Left renal cortex interstitium (tissue), 4 donors: Measurements from ENCODE around the gene TMEM79. TPM values are rescaled to one million over a fixed set of nuclear protein-coding genes. Genes with fewer than 3 reads are reported as not detected.
A peak's percentile ranks its signal among the peaks of the same experiment; 100 is the strongest.
"Not testable (repeated sequence)": the region's sequence is repeated elsewhere in the genome, so short reads cannot be mapped to it uniquely, and the experiment has no call there.

Experiments used
- DNase-seq, 4 donors: peaks; one replicate each; pipeline ENCODE4 v3.0.0-alpha.2; 2013; ENCODE audit warnings: low read depth in 4 of 4, low spot score in 2 of 4, missing footprints in 1 of 4
- polyA plus RNA-seq, 4 donors: library from polyadenylated mRNA; unstranded; fragments of 120-200 nt; gene quantifications; one replicate each; pipeline ENCODE4 v1.2.1, GENCODE V29; 2013; ENCODE audit not compliant: insufficient read length in 4 of 4

TMEM79 gene
- polyA plus RNA-seq, 4 donors = 4.8 to 8.2 (median 7.0) TPM

DNA sequence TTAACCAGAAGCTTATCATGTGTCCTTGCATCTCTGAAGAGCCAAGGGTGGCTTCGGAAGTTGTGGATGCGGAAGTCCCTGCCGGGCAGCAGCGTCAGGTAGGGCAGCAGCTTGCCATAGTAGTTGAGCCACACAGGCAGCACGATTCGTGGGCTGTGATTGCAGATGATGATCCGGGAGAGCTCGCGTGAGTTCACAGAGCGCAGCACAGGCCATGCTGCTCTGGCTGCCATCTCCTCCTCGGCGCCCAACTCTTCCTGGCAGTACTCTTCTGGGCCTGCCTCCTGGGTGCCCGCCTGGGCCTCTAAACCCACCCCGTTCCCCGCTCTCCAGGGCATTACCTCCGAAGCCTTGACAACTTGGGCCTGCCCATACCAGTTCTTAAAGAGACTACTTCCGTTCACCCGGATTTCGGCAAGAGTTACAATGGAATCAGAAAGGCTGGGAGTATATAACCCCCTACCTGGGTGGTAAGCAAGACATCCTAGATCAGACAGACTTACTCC lies 14.8 kb downstream of the TMEM79 start, which contains the start of gene VHLL:
VHLL (minus strand) TSS at position 456 of the 506 bp plus-strand sequence; CDS start at position 338, 118 bp downstream.
- DNase-seq = no peak

DNA sequence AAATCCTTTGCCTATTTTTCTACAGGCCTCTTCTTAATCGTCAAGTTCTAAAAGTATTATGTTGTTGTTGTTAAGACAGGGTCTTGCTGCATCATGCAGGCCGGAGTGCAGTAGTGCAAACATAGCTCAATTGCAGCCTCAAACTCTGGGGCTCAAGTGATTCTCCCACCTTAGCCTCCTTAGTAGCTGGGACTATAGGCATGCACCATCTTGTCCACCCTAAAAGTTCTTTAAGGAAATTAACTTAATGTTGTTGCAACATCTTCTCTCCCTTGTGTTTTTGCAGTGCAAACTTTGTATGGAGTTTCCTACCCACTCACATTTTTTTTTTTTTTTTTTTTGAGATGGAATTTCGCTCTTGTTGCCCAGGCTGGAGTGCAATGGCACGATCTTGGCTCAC lies 19.1 kb downstream of the TMEM79 start:
- no peak for DNase-seq

DNA sequence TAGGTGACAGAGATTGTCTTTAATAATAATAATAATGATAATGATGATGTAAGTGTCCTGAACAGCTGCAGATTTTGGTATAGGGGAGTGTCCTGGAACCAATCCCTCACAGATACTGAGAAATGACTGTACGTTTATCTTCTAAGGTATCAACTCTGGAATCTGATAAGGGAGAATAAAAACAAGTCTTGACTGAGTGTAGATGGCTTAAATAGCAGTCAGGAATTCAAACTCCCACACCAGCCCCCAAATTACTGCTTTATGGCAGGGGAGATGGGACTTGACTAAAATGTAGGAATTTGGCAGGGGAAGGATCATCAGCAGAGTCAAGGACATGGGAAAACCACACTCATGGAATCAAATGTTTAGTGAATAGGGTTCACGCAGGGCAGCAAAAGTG lies 21.1 kb downstream of the TMEM79 start:
- no peak for DNase-seq

DNA sequence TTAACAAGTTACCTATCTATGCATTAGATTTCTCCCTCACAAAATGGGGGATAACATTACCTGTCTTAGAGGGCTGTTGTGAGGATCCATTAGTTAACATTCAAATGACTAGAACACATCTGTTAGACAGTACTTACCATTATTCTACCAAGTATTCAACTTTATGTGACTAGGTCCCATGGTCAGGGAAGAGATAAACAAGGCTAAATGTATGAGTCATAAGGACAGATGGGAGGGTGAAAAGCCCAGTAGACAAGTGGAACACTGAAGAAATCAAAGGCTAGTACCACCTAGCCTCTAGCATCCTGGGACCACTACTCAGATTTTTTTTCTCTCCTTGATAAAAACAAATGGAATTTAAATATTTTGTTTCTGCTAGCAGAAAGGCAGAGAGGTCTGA lies 24.0 kb downstream of the TMEM79 start:
- DNase-seq = no peak

DNA sequence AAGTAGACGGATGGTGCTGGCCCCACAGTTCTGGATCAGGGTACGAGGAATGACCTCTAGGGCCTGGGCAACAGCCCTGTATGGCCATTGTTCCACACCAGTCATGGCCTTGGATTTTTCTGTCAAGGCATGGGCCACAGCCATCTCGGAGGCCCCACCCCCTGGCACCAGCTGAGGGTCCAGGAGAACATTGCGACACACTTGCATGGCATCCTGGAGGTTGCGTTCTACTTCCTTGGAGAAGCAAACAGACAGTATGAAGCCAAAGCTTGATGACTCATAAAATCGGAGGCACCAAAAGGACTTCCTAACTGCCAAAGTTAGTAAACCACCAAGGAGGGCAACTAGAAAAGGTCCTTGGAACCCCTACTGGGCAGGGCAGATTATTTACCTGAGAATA lies 26.8 kb downstream of the TMEM79 start:
- no peak for DNase-seq

DNA sequence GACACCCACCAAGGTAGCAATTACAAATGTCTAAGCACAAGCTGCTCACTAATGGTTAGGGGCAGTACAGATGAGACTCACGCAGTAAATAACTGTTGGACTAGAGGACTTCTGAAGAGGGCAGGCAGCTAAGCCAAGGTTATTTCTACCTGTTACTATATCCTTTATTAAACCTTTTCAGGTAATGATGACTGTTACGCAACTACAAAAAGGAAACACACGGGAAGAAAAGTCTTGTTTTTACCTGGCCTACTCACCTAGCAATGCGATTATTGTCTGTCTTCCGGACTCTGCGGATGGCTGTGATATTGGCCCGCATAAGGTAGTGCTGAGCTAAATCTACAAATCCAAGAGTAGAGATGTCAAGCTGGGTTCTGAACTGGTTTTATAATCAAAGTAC lies 32.8 kb downstream of the TMEM79 start:
- no peak for DNase-seq

DNA sequence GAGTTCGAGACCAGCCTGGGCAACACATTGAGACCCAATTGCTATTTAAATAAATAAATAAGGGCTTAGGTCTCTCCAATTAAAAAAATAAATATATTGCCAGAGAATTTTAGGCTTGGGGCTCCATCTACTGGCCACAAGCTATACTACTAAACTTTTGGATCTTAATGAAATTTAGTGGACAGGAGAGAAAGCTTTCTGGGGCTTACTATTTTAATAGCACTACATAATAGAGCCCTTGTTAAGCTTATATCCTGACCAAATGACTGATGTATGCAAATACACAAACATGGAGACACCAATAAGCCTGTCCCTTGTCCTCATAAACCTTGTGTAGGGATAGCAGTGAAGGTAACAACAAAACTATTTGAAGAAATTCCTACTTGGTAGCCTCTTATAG lies 35.5 kb downstream of the TMEM79 start:
- DNase-seq = no peak

DNA sequence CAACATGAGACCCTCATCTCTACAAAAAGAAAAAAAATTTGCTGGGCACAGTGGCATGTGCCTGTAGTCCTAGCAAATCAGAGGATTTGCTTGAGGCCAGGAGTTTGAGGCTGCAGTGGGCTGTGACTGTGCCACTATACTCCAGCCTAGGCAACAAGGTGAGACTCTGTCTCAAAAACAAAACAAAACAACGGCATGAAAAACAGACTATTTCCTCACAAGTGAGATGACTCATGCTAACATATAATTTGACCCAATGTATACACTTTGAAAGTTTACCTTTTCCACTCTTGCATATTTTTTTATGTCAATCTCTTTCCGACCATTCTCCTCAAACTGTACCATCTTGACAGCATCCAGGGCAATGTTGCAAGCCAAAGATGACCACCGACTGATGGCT lies 36.4 kb downstream of the TMEM79 start:
- no peak for DNase-seq

DNA sequence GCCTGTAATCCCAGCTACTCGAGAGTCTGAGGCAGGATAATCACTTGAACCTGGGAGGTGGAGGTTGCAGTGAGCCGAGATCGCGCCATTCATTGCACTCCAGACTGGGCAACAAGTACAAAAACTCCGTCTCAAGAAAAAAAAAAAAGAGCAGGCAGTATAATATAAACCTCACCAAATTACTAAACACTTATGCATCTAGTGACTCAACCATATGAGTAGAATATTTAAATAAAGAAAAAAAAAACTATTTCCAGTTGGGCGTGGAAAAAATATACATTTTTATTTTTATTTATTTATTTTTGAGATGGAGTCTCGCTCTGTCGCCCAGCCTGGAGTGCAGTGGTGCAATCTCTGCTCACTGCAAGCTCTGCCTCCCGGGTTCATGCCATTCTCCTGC lies 39.1 kb downstream of the TMEM79 start:
- not testable (repeated sequence) for DNase-seq

DNA sequence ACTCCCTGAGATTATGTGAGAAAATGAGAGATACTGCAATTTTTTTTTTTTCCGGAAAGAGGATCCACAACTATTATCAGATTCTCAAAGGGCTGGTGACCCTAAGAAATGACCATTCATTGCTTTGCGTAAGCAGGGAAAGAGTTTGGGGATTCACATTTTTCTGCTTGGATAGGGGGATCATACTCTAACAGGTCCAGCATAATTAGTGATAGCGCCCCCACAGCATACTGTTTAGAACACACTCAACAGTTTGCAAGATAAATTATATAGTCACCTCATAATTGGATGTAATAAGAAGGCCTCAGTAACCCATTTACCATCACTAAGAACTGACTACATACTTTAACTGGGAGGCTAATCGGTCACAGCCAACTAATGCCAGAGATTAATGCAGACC lies 52.1 kb downstream of the TMEM79 start:
- no peak for DNase-seq

DNA sequence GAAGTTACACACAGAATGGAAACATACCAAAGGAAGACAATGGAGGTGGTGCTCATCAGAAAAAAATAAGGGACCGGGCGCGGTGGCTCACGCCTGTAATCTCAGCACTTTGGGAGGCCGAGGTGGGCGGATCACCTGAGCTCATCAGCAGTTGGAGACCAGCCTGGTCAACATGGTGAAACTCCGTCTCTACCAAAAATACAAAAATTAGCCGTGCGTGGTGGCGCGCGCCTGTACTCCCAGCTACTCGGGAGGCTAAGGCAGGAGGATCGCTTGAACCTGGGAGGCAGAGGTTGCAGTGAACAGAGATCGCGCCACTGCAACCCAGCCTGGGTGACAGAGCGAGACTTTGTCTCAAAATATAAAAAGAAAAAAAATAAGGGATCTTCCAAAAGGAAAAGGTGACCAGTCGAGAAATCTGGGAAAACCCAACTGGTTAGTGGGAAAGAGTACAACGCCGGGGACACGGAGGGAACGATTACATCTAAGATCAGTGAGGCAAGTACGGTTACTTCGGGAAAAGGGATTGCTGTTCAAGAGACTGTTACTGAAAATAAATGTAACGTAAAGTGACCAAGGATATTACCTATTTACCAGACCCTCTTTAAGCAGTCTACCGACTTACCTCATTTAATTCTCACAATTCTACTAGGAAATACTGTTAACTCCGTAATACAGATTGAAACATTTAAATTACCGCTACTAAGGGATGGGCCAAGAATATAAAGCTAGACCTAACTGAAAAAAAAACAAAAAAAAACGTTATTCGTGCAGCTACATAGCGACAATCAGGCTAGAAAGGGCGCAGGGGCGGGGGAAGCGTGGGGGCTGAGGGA lies 53.1 kb downstream of the TMEM79 start:
- DNase-seq = no peak

DNA sequence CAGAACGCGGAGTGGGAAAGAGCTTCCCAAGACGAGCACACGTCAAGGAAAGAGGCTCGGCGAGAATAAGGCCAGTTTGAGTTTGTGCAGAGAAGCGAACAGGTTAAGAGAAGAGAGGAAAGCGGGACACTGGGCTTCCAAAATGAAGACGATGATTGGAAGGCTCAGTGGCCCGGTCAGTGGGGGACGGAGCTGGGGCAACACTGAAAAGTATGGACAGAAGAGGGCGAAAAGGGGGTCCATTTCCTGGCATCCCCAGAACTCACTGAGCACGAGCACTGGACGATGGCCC lies 53.7 kb downstream of the TMEM79 start:
- DNase-seq = no peak

DNA sequence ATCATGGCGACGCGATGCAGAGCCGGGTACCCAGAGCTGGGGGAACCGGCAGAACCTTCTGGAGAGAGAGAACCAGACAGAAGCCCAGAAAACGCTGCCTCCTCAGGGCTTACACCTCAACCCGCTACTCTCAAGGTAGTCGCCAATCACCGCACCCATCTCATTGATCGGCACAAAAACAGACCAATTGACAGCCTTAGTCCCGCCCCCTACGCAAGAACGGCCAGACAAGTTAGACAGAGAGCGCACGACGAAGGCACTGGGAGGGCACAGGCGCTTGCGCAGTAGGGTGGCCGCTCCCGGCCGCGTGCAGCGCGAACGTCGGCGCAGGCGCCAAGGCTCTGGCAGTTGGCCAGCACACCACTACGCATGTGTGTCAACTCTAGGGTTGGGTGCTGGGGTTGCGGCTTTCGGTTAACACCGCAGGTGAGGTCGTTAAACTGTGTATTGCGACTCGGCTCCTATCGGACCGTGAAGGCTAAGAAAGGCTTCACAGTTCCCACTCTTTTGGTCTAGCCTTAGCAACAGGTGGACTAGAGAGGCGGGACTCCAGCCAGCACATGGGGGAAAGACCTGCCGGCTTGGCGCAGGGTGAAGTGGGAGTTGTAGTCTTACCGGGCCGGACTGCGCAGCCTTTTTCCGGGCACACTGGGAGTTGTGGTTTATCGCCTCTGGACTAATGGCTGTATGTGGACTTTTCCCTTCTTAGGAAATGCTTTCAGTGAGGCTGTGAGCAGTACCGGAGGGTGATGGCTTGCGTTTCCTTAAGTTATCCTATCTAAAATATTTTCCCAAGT lies 54.3 kb downstream of the TMEM79 start, which contains the start of the genes CCT3 and TSACC:
CCT3 (minus strand) TSS at position 113 of the 797 bp plus-strand sequence; CDS start at position 5, 108 bp downstream.
TSACC (plus strand) TSS at position 347 of the 797 bp plus-strand sequence. CDS start 1,232 bp downstream, outside the sequence.
- DNase-seq = peak; percentile 99 to 100 (median 99)

Other genes starting within 250 kb of the TMEM79 start
- gene UBQLN4, start 230.5 kb upstream of the TMEM79 start, polyA plus RNA-seq = 10 to 100 TPM; 46.9 to 61.7 (median 51.8) TPM
- gene LAMTOR2, start 229.5 kb upstream of the TMEM79 start, polyA plus RNA-seq = 10 to 100 TPM; 53.9 to 67.9 (median 60.2) TPM
- gene RAB25, start 223.2 kb upstream of the TMEM79 start, polyA plus RNA-seq = 10 to 100 TPM; 51.0 to 63.6 (median 55.5) TPM
- 10 to 100 TPM; 40.9 to 53.6 (median 46.9) TPM for gene MEX3A, start 201.9 kb upstream of the TMEM79 start, polyA plus RNA-seq
- gene LMNA, start 169.6 kb upstream of the TMEM79 start, polyA plus RNA-seq = 100 to 1,000 TPM in 3 of 4 donors, 10 to 100 TPM in 1; 81.2 to 114 (median 104) TPM
- gene SEMA4A, start 130.7 kb upstream of the TMEM79 start, polyA plus RNA-seq = 10 to 100 TPM; 18.3 to 24.5 (median 22.1) TPM
- 10 to 100 TPM; 23.5 to 32.0 (median 28.6) TPM for gene SLC25A44, start 90.2 kb upstream of the TMEM79 start, polyA plus RNA-seq
- gene PMF1, start 71.3 kb upstream of the TMEM79 start, polyA plus RNA-seq = 100 to 1,000 TPM in 2 of 4 donors, 10 to 100 TPM in 2; 78.4 to 103 (median 97.6) TPM
- 1 to 10 TPM; 1.0 to 7.5 (median 4.3) TPM for gene BGLAP, start 42.1 kb upstream of the TMEM79 start, polyA plus RNA-seq
- 1 to 10 TPM; 2.9 to 8.0 (median 4.9) TPM for gene PAQR6, start 36.3 kb upstream of the TMEM79 start, polyA plus RNA-seq
- 10 to 100 TPM; 54.5 to 76.2 (median 62.1) TPM for gene SMG5, start 1.5 kb upstream of the TMEM79 start, polyA plus RNA-seq
- 10 to 100 TPM; 54.6 to 73.3 (median 65.4) TPM for gene GLMP, start 11.4 kb downstream of the TMEM79 start, polyA plus RNA-seq
- not detected for gene VHLL, start 15.0 kb downstream of the TMEM79 start, polyA plus RNA-seq
- gene CCT3, start 54.0 kb downstream of the TMEM79 start, polyA plus RNA-seq = 100 to 1,000 TPM; 313 to 386 (median 330) TPM
- 1 to 10 TPM in 3 of 4 donors, under 1 TPM in 1; 0.57 to 2.3 (median 1.6) TPM for gene TSACC, start 54.2 kb downstream of the TMEM79 start, polyA plus RNA-seq
- gene RHBG, start 84.9 kb downstream of the TMEM79 start, polyA plus RNA-seq = 10 to 100 TPM in 3 of 4 donors, 1 to 10 TPM in 1; 8.0 to 24.3 (median 17.0) TPM
- gene MEF2D, start 216.4 kb downstream of the TMEM79 start, polyA plus RNA-seq = 10 to 100 TPM; 20.8 to 32.8 (median 24.3) TPM